ENCODE measurements around the gene CEP70.

DNA sequence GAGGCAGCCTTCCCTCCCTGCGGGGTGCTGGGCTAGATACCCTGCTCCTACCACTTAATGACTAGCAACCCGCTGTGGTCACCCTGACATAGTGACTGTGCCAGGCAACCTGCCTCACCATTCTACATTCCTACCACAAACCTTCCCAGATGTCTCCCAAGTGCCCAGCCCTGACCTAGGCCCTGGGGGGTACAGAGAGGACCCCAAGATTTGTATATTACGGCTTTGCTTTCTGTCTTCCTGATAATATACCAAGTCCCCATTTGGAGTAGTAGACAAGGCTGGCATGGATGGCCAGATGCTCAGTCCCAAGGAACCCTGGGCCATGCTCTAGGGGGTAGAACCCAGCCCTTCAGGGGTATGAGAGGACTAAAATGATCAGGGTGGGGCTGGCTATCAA lies 128.6 kb downstream of the CEP70 start:
- TF ChIP-seq ZFP3 (CRISPR knock-in tag; IDR thresholded peaks at IDR 0.05) (no peak), PATZ1 (CRISPR knock-in tag; IDR thresholded peaks at IDR 0.05; ENCODE audit: borderline replicate concordance) (no peak), OSR1 (CRISPR knock-in tag; IDR thresholded peaks at IDR 0.05) (no peak), ZFP30 (CRISPR knock-in tag; IDR thresholded peaks at IDR 0.05) (no peak), ARNTL (CRISPR knock-in tag; IDR thresholded peaks at IDR 0.05; ENCODE audit: borderline replicate concordance, low read depth) (no peak), ISL1 (CRISPR knock-in tag; IDR thresholded peaks at IDR 0.05) (no peak), TSHZ2 (CRISPR knock-in tag; IDR thresholded peaks at IDR 0.05) (no peak), ZNF565 (CRISPR knock-in tag; conservative IDR thresholded peaks at IDR 0.05; ENCODE audit: low read depth) (no peak), GLIS3 (CRISPR knock-in tag; IDR thresholded peaks at IDR 0.05) (no peak), CSDC2 (CRISPR knock-in tag; IDR thresholded peaks at IDR 0.05) (no peak)
- TF ChIP-seq, protein P1, sequence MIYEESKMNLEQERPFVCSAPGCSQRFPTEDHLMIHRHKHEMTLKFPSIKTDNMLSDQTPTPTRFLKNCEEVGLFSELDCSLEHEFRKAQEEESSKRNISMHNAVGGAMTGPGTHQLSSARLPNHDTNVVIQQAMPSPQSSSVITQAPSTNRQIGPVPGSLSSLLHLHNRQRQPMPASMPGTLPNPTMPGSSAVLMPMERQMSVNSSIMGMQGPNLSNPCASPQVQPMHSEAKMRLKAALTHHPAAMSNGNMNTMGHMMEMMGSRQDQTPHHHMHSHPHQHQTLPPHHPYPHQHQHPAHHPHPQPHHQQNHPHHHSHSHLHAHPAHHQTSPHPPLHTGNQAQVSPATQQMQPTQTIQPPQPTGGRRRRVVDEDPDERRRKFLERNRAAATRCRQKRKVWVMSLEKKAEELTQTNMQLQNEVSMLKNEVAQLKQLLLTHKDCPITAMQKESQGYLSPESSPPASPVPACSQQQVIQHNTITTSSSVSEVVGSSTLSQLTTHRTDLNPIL (CRISPR knock-in tag; IDR thresholded peaks at IDR 0.05; ENCODE audit: low read depth): no peak
- TF ChIP-seq, protein P2, sequence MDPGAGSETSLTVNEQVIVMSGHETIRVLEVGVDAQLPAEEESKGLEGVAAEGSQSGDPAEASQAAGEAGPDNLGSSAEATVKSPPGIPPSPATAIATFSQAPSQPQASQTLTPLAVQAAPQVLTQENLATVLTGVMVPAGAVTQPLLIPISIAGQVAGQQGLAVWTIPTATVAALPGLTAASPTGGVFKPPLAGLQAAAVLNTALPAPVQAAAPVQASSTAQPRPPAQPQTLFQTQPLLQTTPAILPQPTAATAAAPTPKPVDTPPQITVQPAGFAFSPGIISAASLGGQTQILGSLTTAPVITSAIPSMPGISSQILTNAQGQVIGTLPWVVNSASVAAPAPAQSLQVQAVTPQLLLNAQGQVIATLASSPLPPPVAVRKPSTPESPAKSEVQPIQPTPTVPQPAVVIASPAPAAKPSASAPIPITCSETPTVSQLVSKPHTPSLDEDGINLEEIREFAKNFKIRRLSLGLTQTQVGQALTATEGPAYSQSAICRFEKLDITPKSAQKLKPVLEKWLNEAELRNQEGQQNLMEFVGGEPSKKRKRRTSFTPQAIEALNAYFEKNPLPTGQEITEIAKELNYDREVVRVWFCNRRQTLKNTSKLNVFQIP (CRISPR knock-in tag; IDR thresholded peaks at IDR 0.05; ENCODE audit: borderline replicate concordance, low read depth): no peak
